Mesothelial cell of epicardium (in vitro differentiated cells): ENCODE measurements around the gene GALNT11. TPM values are rescaled to one million over a fixed set of nuclear protein-coding genes. Genes with fewer than 3 reads are reported as not detected.
A peak's percentile ranks its signal among the peaks of the same experiment; 100 is the strongest.

ENCODE experiments used
- DNase-seq, 2 experiments: peaks; one replicate each; pipeline ENCODE4 v3.0.0; 2021; ENCODE audit warnings: low spot score in 2 of 2; ENCODE audit not compliant: unreplicated experiment in 2 of 2
- H3K27ac Mint-ChIP-seq: 2 replicates; pipeline ENCODE4 v1.8.0; 2021; ENCODE audit warnings: mixed read lengths
- H3K27me3 Mint-ChIP-seq: 2 replicates; pipeline ENCODE4 v1.8.0; 2021; ENCODE audit warnings: low read depth, mixed read lengths
- H3K36me3 Mint-ChIP-seq: 2 replicates; pipeline ENCODE4 v1.8.0; 2021; ENCODE audit warnings: mixed read lengths
- H3K4me1 Mint-ChIP-seq: 2 replicates; pipeline ENCODE4 v1.8.0; 2021; ENCODE audit warnings: mixed read lengths
- H3K4me3 Mint-ChIP-seq: 2 replicates; pipeline ENCODE4 v1.8.0; 2021; ENCODE audit warnings: mild to moderate bottlenecking, moderate library complexity, mixed read lengths
- H3K9me3 Mint-ChIP-seq: 2 replicates; pipeline ENCODE4 v1.8.0; 2021; ENCODE audit warnings: mixed read lengths
- CTCF ChIP-seq: fragments of 200-600 bp; sonication (generic); IDR thresholded peaks from one replicate; pipeline ENCODE4 v1.5.0; 2021; ENCODE audit warnings: antibody characterized with exemption; ENCODE audit not compliant: unreplicated experiment
- total RNA-seq: library from RNA; stranded (reverse); gene quantifications from 3 replicates; pipeline ENCODE4 v1.2.1, GENCODE V29; 2021

The GALNT11 gene
- total RNA-seq, 1 donor from 2014 or later: 37.9 TPM

DNA sequence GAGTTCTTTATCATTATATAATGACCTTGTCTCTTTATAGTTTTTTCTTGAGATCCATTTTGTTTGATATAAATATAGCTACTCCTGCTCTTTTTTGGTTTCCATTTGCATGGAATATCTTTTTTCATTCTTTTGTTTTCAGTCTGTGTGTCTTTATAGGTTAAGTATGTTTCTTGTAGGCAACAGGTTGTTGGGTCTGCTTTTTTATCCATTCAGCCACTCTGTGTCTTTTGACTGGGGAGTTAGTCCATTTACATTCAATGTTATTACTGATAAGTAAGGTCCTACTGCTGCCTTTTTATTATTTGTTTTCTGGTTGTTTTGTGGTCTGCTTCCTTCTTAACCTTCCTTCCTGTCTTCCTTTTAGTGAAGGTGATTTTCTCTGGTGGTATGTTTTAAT lies 21.1 kb downstream of the GALNT11 start:
- no peaks in the 10 kb centered on the region for H3K27me3 Mint-ChIP-seq
- H3K27ac Mint-ChIP-seq: no peak overlapping the region
- H3K4me1 Mint-ChIP-seq: no peaks in the 10 kb centered on the region
- no peak for DNase-seq
- TF ChIP-seq CTCF: no peak
- H3K36me3 Mint-ChIP-seq: peaks cover 52% of the 10 kb centered on the region
- peaks cover 63% of the 10 kb centered on the region for H3K9me3 Mint-ChIP-seq
- no peak overlapping the region for H3K4me3 Mint-ChIP-seq

DNA sequence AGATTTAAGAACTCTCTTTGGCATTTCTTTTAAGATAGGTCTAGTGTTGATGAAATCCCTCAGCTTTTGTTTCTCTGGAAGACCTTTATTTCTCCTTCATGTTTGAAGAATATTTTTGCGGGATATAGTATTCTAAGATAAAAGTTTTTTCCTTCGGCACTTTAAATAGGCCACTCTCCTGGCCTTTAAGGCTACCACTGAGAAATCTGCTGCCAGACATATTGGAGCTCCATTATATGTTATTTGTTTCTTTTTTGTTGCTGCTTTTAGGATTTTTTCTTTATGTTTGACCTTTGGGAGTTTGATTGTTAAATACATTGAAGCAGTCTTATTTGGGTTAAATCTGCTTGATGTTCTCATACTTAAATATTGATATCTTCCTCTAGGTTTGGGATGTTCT lies 22.6 kb downstream of the GALNT11 start:
- peaks cover 45% of the 10 kb centered on the region for H3K36me3 Mint-ChIP-seq
- peaks cover 53% of the 10 kb centered on the region for H3K9me3 Mint-ChIP-seq

GRCh38 chr7:152050547-152050971 lies 25.1 kb downstream of the GALNT11 start:
- no peak for TF ChIP-seq CTCF
- Mint-ChIP-seq H3K4me3 (no peak overlapping the region), H3K36me3 (peaks cover 25% of the 10 kb centered on the region), H3K4me1 (peaks cover 19% of the 10 kb centered on the region), H3K27ac (no peak overlapping the region), H3K9me3 (peaks cover 34% of the 10 kb centered on the region), H3K27me3 (no peaks in the 10 kb centered on the region)
- no peak for DNase-seq

More for the DNA sequence above, 22.6 kb downstream of the GALNT11 start:
- Mint-ChIP-seq H3K27me3 (no peaks in the 10 kb centered on the region), H3K27ac (no peak overlapping the region), H3K4me1 (peaks cover 7% of the 10 kb centered on the region), H3K4me3 (no peak overlapping the region)
- TF ChIP-seq CTCF: no peak
- DNase-seq: no peak

- Mint-ChIP-seq H3K36me3 (peaks cover 12% of the 10 kb centered on the region), H3K27me3 (no peaks in the 10 kb centered on the region), H3K4me3 (no peak overlapping the region), H3K9me3 (peaks cover 20% of the 10 kb centered on the region), H3K4me1 (peaks cover 19% of the 10 kb centered on the region), H3K27ac (no peak overlapping the region)
- DNase-seq: no peak
- TF ChIP-seq CTCF: no peak
Observed at GRCh38 chr7:152051968-152052367, 26.5 kb downstream of the GALNT11 start.

- H3K4me3 Mint-ChIP-seq: no peak overlapping the region
- H3K4me1 Mint-ChIP-seq: peaks cover 19% of the 10 kb centered on the region
- H3K9me3 Mint-ChIP-seq: peaks cover 17% of the 10 kb centered on the region
- TF ChIP-seq CTCF: no peak
- H3K36me3 Mint-ChIP-seq: peaks cover 11% of the 10 kb centered on the region
- peak overlapping the region; percentile 48 for H3K27ac Mint-ChIP-seq
- H3K27me3 Mint-ChIP-seq: no peaks in the 10 kb centered on the region
- no peak for DNase-seq
Observed at GRCh38 chr7:152052771-152053170, 27.3 kb downstream of the GALNT11 start.
